Keratinocyte (primary cell): Measurements from ENCODE around the gene SMC3. TPM values are rescaled to one million over a fixed set of nuclear protein-coding genes. Genes with fewer than 3 reads are reported as not detected.

Experiments
- DNase-seq: peaks from one replicate; pipeline ENCODE4 v3.0.0-alpha.2; 2011; ENCODE audit warnings: low read depth, missing footprints, low spot score
- FAIRE-seq: peaks from 2 replicates; lab custom pipeline; 2011; peaks lifted over from hg19 to GRCh38; lab: Jason Lieb, UNC
- H2AFZ ChIP-seq: 2 replicates; pipeline ENCODE4 v1.6.0; 2012; ENCODE audit warnings: low read length, control low read depth, inconsistent platforms; ENCODE audit not compliant: control insufficient read depth
- H3K27ac ChIP-seq: 2 replicates; pipeline ENCODE4 v1.5.1; 2011; ENCODE audit warnings: low read length; ENCODE audit not compliant: control insufficient read depth, insufficient read depth
- H3K27me3 ChIP-seq: 3 replicates; pipeline ENCODE4 v1.6.0; 2011; ENCODE audit warnings: low read length; ENCODE audit not compliant: control insufficient read depth, insufficient read depth; ENCODE audit errors: extremely low read depth
- H3K36me3 ChIP-seq, 2 experiments: 2 replicates in 1 of 2; 3 replicates in 1 of 2; pipeline ENCODE4 v1.5.1; 2011; ENCODE audit warnings: low read length in 2 of 2, mild to moderate bottlenecking in 1 of 2; ENCODE audit not compliant: control insufficient read depth in 2 of 2, insufficient read depth in 2 of 2; ENCODE audit errors: extremely low read depth in 1 of 2
- H3K4me1 ChIP-seq: 3 replicates; pipeline ENCODE4 v1.5.1; 2011; ENCODE audit warnings: low read length; ENCODE audit not compliant: control insufficient read depth, insufficient read depth; ENCODE audit errors: extremely low read depth
- H3K4me2 ChIP-seq: 3 replicates; pipeline ENCODE4 v1.6.0; 2011; ENCODE audit warnings: low read depth, low read length; ENCODE audit not compliant: control insufficient read depth, insufficient read depth; ENCODE audit errors: extremely low read depth
- H3K4me3 ChIP-seq, 3 experiments: fragments of 200-600 bp in 1 of 3; sonication (generic) in 1 of 3; 2 replicates in 2 of 3; 3 replicates in 1 of 3; pipeline ENCODE4 v1.5.1; 2011 to 2016; ENCODE audit warnings: low read length in 3 of 3, mild to moderate bottlenecking in 3 of 3, control low read depth in 2 of 3, inconsistent platforms in 1 of 3, low read depth in 1 of 3, mixed read lengths in 1 of 3, mixed run types in 1 of 3, moderate library complexity in 1 of 3; ENCODE audit not compliant: control insufficient read depth in 2 of 3, insufficient read depth in 2 of 3; ENCODE audit errors: extremely low read depth in 1 of 3
- H3K79me2 ChIP-seq: 2 replicates; pipeline ENCODE4 v1.6.0; 2012; ENCODE audit warnings: low read length; ENCODE audit not compliant: control insufficient read depth, insufficient read depth
- H3K9ac ChIP-seq: 3 replicates; pipeline ENCODE4 v1.6.0; 2011; ENCODE audit warnings: low read length; ENCODE audit not compliant: control insufficient read depth, insufficient read depth; ENCODE audit errors: extremely low read depth
- H3K9me1 ChIP-seq: 3 replicates; pipeline ENCODE4 v1.6.0; 2011; ENCODE audit warnings: low read length; ENCODE audit not compliant: control insufficient read depth, insufficient read depth; ENCODE audit errors: extremely low read depth
- H3K9me3 ChIP-seq: 2 replicates; pipeline ENCODE4 v1.5.1; 2012; ENCODE audit warnings: low read depth, low read length; ENCODE audit not compliant: control insufficient read depth
- H4K20me1 ChIP-seq: 3 replicates; pipeline ENCODE4 v1.6.0; 2011; ENCODE audit warnings: low read length; ENCODE audit not compliant: control insufficient read depth, insufficient read depth; ENCODE audit errors: extremely low read depth
- CTCF ChIP-seq, 3 experiments: IDR thresholded peaks in 1 of 3; conservative IDR thresholded peaks in 1 of 3; optimal IDR thresholded peaks in 1 of 3; 2 replicates in 2 of 3; 3 replicates in 1 of 3; pipeline versions ENCODE3 to v1.5.1; 2011; ENCODE audit warnings: low read length in 3 of 3, mild to moderate bottlenecking in 3 of 3, moderate library complexity in 2 of 3, control low read depth in 1 of 3, inconsistent platforms in 1 of 3; ENCODE audit not compliant: insufficient read depth in 2 of 3; ENCODE audit errors: extremely low read depth in 1 of 3
- EZH2 ChIP-seq: IDR thresholded peaks from one replicate; pipeline ENCODE4 v1.6.1; 2012; ENCODE audit warnings: inconsistent platforms, mild to moderate bottlenecking, low read length, moderate library complexity
- dilution Hi-C: fragments of 300-500 bp; cut with MboI; formaldehyde crosslinking; loops from one replicate; pipeline ENCODE4 v1.7.0; 2020; ENCODE audit warnings: low sequenced_read_pairs; ENCODE audit not compliant: extremely low pct_ligation_motif_present
- polyA plus RNA-seq, 5 experiments: library from polyadenylated mRNA; depleted of rRNA in 3 of 5; stranded (reverse) in 3 of 5; stranded (forward) in 1 of 5; unstranded in 1 of 5; fragments of >200 nt; gene quantifications; 1 replicate in 1 of 5; 2 replicates in 3 of 5; 3 replicates in 1 of 5; pipeline versions ENCODE4 v1.2.1 to v1.2.3, GENCODE V29; 2011 to 2012; ENCODE audit warnings: missing spikeins in 2 of 5, low read depth in 1 of 5, low replicate concordance in 1 of 5

The SMC3 gene
- polyA plus RNA-seq, 1 donor (not counting 4 experiments of a cell fraction or from before 2014, with no cell fraction given): 16.3 TPM

GRCh38 chr10:110632591-110633215 lies 65.2 kb downstream of the SMC3 start:
- no peaks in the 10 kb centered on the region for H3K27me3 ChIP-seq
- H3K4me1 ChIP-seq: peaks cover 6% of the 10 kb centered on the region
- no peak overlapping the region for H3K27ac ChIP-seq
- TF ChIP-seq CTCF (optimal IDR thresholded peaks at IDR 0.05 in 1 of 3, IDR thresholded peaks at IDR 0.05 in 1 of 3, conservative IDR thresholded peaks at IDR 0.05 in 1 of 3; ENCODE audit: extremely low read depth in 1 of 3, insufficient read depth in 2 of 3, low read length in 3 of 3) (no peak), EZH2 (no peak)
- dilution Hi-C loops: no loop called here
- no peak overlapping the region for H2AFZ ChIP-seq
- no peaks in the 10 kb centered on the region for H3K9me1 ChIP-seq
- H3K36me3 ChIP-seq: no peaks in the 10 kb centered on the region
- H3K79me2 ChIP-seq: no peaks in the 10 kb centered on the region
- H3K9me3 ChIP-seq: no peaks in the 10 kb centered on the region
- H3K4me2 ChIP-seq: no peak overlapping the region
- DNase-seq (peak; percentile 28), FAIRE-seq (peak; percentile 60)
- H3K4me3 ChIP-seq: no peak overlapping the region
- no peaks in the 10 kb centered on the region for H4K20me1 ChIP-seq
- no peak overlapping the region for H3K9ac ChIP-seq

- H3K79me2 ChIP-seq: no peaks in the 10 kb centered on the region
- no peak overlapping the region for H3K27ac ChIP-seq
- TF ChIP-seq CTCF (optimal IDR thresholded peaks at IDR 0.05 in 1 of 3, IDR thresholded peaks at IDR 0.05 in 1 of 3, conservative IDR thresholded peaks at IDR 0.05 in 1 of 3; ENCODE audit: extremely low read depth in 1 of 3, insufficient read depth in 2 of 3, low read length in 3 of 3): no peak
- H3K36me3 ChIP-seq: no peaks in the 10 kb centered on the region
- no peaks in the 10 kb centered on the region for H3K9me3 ChIP-seq
- dilution Hi-C loops: no loop called here
- H3K9me1 ChIP-seq: no peaks in the 10 kb centered on the region
- FAIRE-seq (peak; percentile 71), DNase-seq (no peak)
- H4K20me1 ChIP-seq: no peaks in the 10 kb centered on the region
- H2AFZ ChIP-seq: peak overlapping the region; percentile 35
- peak overlapping the region; percentile 26 for H3K4me2 ChIP-seq
- no peak overlapping the region for H3K4me3 ChIP-seq
- no peaks in the 10 kb centered on the region for H3K27me3 ChIP-seq
- no peak overlapping the region for H3K9ac ChIP-seq
- peaks cover 6% of the 10 kb centered on the region for H3K4me1 ChIP-seq
These were observed 67.2 kb downstream of the SMC3 start for GRCh38 chr10:110634527-110635209.
